ENCODE results near the gene LPO. TPM values are rescaled to one million over a fixed set of nuclear protein-coding genes. Genes with fewer than 3 reads are reported as not detected.

LPO gene
- polyA plus RNA-seq, 1 donor from 2014 or later: not detected

GRCh38 chr17:58208344-58208743 is 30.0 kb upstream of the LPO start:
- H3K9ac ChIP-seq (ENCODE audit: low read length): no peak overlapping the region
- no peak overlapping the region for H3K4me2 ChIP-seq (ENCODE audit: low read length)
- H3K9me2 ChIP-seq (ENCODE audit: insufficient read depth, low read length): no peaks in the 10 kb centered on the region
- H3K36me3 ChIP-seq (ENCODE audit: insufficient read depth, low read length): no peaks in the 10 kb centered on the region
- no peaks in the 10 kb centered on the region for H3F3A ChIP-seq (ENCODE audit: insufficient read depth, low read length, poor library complexity, severe bottlenecking)
- TF ChIP-seq TAF1 (IDR thresholded peaks at IDR 0.05; ENCODE audit: low read depth): no peak
- no peak for TF ChIP-seq CTCF (IDR thresholded peaks at IDR 0.05; ENCODE audit: poor library complexity, severe bottlenecking)
- no peak for TF ChIP-seq RAD21 (conservative IDR thresholded peaks at IDR 0.05)
- TF ChIP-seq MXI1 (conservative IDR thresholded peaks at IDR 0.05; ENCODE audit: poor library complexity, severe bottlenecking): no peak
- TF ChIP-seq POLR2AphosphoS5 (IDR thresholded peaks at IDR 0.05): no peak
- TF ChIP-seq EP300 (conservative IDR thresholded peaks at IDR 0.05; ENCODE audit: poor library complexity, severe bottlenecking): no peak
- no peak for TF ChIP-seq REST (IDR thresholded peaks at IDR 0.05; ENCODE audit: borderline replicate concordance)
- TF ChIP-seq SMC3 (conservative IDR thresholded peaks at IDR 0.05; ENCODE audit: poor library complexity): no peak
- TF ChIP-seq EZH2 (IDR thresholded peaks at IDR 0.05; ENCODE audit: borderline replicate concordance, insufficient read depth, low read length, poor library complexity, severe bottlenecking): no peak
- H4K20me1 ChIP-seq (ENCODE audit: insufficient read depth): no peaks in the 10 kb centered on the region
- H2AFZ ChIP-seq (ENCODE audit: low read depth, low read length): no peak overlapping the region
- no peak overlapping the region for H3K27ac ChIP-seq (ENCODE audit: low read length)
- no peaks in the 10 kb centered on the region for H3K79me2 ChIP-seq (replicated peaks; ENCODE audit: insufficient read depth, low read length)
- H3K27me3 ChIP-seq (ENCODE audit: insufficient read depth, low read depth, low read length): no peaks in the 10 kb centered on the region
- H3K4me3 ChIP-seq (ENCODE audit: low read length): no peak overlapping the region
- H3K9me3 ChIP-seq (ENCODE audit: low read length): no peaks in the 10 kb centered on the region

- Histone ChIP-seq H3K79me2 (replicated peaks; ENCODE audit: insufficient read depth, low read length) (no peaks in the 10 kb centered on the region), H3F3A (ENCODE audit: insufficient read depth, low read length, poor library complexity, severe bottlenecking) (no peaks in the 10 kb centered on the region), H3K36me3 (ENCODE audit: insufficient read depth, low read length) (no peaks in the 10 kb centered on the region), H3K9me2 (ENCODE audit: insufficient read depth, low read length) (no peaks in the 10 kb centered on the region), H3K27me3 (ENCODE audit: insufficient read depth, low read depth, low read length) (no peaks in the 10 kb centered on the region), H3K4me3 (ENCODE audit: low read length) (no peak overlapping the region), H2AFZ (ENCODE audit: low read depth, low read length) (no peak overlapping the region), H3K4me2 (ENCODE audit: low read length) (no peak overlapping the region), H3K9me3 (ENCODE audit: low read length) (no peaks in the 10 kb centered on the region), H3K9ac (ENCODE audit: low read length) (no peak overlapping the region), H3K27ac (ENCODE audit: low read length) (no peak overlapping the region), H4K20me1 (ENCODE audit: insufficient read depth) (no peaks in the 10 kb centered on the region)
- TF ChIP-seq MXI1 (conservative IDR thresholded peaks at IDR 0.05; ENCODE audit: poor library complexity, severe bottlenecking) (no peak), EP300 (conservative IDR thresholded peaks at IDR 0.05; ENCODE audit: poor library complexity, severe bottlenecking) (no peak), TAF1 (IDR thresholded peaks at IDR 0.05; ENCODE audit: low read depth) (no peak), SMC3 (conservative IDR thresholded peaks at IDR 0.05; ENCODE audit: poor library complexity) (no peak), CTCF (IDR thresholded peaks at IDR 0.05; ENCODE audit: poor library complexity, severe bottlenecking) (no peak), POLR2AphosphoS5 (IDR thresholded peaks at IDR 0.05) (no peak), REST (IDR thresholded peaks at IDR 0.05; ENCODE audit: borderline replicate concordance) (no peak), RAD21 (conservative IDR thresholded peaks at IDR 0.05) (no peak), EZH2 (IDR thresholded peaks at IDR 0.05; ENCODE audit: borderline replicate concordance, insufficient read depth, low read length, poor library complexity, severe bottlenecking) (no peak)
Observed at GRCh38 chr17:58210922-58211321, 27.5 kb upstream of the LPO start.
